ENCODE data around the gene TMEM164.
"Not testable (repeated sequence)": the region's sequence is repeated elsewhere in the genome, so short reads cannot be mapped to it uniquely, and the experiment has no call there.

TMEM164 gene

GRCh38 chrX:110138557-110138956, 135.6 kb downstream of the TMEM164 start:
- DNase-seq, result no peak

- DNase-seq, result no peak
Measured at GRCh38 chrX:110139172-110139571, 136.3 kb downstream of the TMEM164 start.

GRCh38 chrX:110142096-110142495, 139.2 kb downstream of the TMEM164 start:
- no peak for DNase-seq

GRCh38 chrX:110143454-110144210, 140.7 kb downstream of the TMEM164 start:
- DNase-seq, result no peak

GRCh38 chrX:110145311-110145710, 142.4 kb downstream of the TMEM164 start:
- no peak for DNase-seq

GRCh38 chrX:110145854-110146253, 142.9 kb downstream of the TMEM164 start:
- peak; percentile 12 to 22 for DNase-seq

GRCh38 chrX:110146521-110146920, 143.6 kb downstream of the TMEM164 start:
- peak; percentile 12 to 14 for DNase-seq

GRCh38 chrX:110153244-110153643, 150.3 kb downstream of the TMEM164 start:
- no peak for DNase-seq

- no peak for DNase-seq
Measured at GRCh38 chrX:110153896-110154295, 151.0 kb downstream of the TMEM164 start.

- not testable (repeated sequence) for DNase-seq
Measured at GRCh38 chrX:110154328-110154727, 151.4 kb downstream of the TMEM164 start.

- no peak for DNase-seq
Measured at GRCh38 chrX:110155759-110156158, 152.8 kb downstream of the TMEM164 start.

- no peak for DNase-seq
Measured at GRCh38 chrX:110156167-110156754, 153.3 kb downstream of the TMEM164 start.

GRCh38 chrX:110157444-110157843, 154.5 kb downstream of the TMEM164 start:
- DNase-seq, result no peak

GRCh38 chrX:110159235-110159634, 156.3 kb downstream of the TMEM164 start:
- DNase-seq, result no peak

GRCh38 chrX:110159865-110160264, 157.0 kb downstream of the TMEM164 start:
- DNase-seq, result no peak

- no peak for DNase-seq
Measured at GRCh38 chrX:110161361-110161686, 158.4 kb downstream of the TMEM164 start.

- DNase-seq, result no peak
Measured at GRCh38 chrX:110162131-110162530, 159.2 kb downstream of the TMEM164 start.

GRCh38 chrX:110162867-110163266, 160.0 kb downstream of the TMEM164 start:
- DNase-seq, result no peak

- no peak for DNase-seq
Measured at GRCh38 chrX:110163488-110163887, 160.6 kb downstream of the TMEM164 start.

- DNase-seq, result peak; percentile 43 to 48
Measured at GRCh38 chrX:110167952-110168451, 165.1 kb downstream of the TMEM164 start.

- DNase-seq, result no peak
Measured at GRCh38 chrX:110168585-110168984, 165.7 kb downstream of the TMEM164 start.

- DNase-seq, result no peak
Measured at GRCh38 chrX:110170029-110170428, 167.1 kb downstream of the TMEM164 start.

- DNase-seq, result no peak
Measured at GRCh38 chrX:110171442-110171841, 168.5 kb downstream of the TMEM164 start.

GRCh38 chrX:110172215-110172614, 169.3 kb downstream of the TMEM164 start:
- DNase-seq, result no peak
